HEK293 (cell line): ENCODE results near the gene RASAL2.

Experiments used
- CTCF ChIA-PET: fragments of 350-600 bp; formaldehyde crosslinking; extraction: SDS; loops from one replicate; lab custom pipeline; 2021; ENCODE audit warnings: antibody characterized with exemption; lab: Yijun Ruan, JAX
- POLR2A ChIA-PET: fragments of 300-600 bp; formaldehyde crosslinking; extraction: SDS; loops from one replicate; lab custom pipeline; 2020; ENCODE audit warnings: antibody characterized with exemption, inconsistent platforms; lab: Yijun Ruan, JAX
- H3K27ac ChIP-seq: fragments of 200-500 bp; sonication (Bioruptor generic); 2 replicates; pipeline ENCODE4 v1.5.1; 2014; ENCODE audit warnings: low read depth, low read length, control low read depth, inconsistent platforms; ENCODE audit errors: extremely low read depth
- H3K36me3 ChIP-seq, 2 experiments: fragments of 200-500 bp in 1 of 2; sonication (Bioruptor generic) in 1 of 2; 1 replicate in 1 of 2; 2 replicates in 1 of 2; pipeline ENCODE4 v1.5.1; 2014 to 2017; ENCODE audit warnings: inconsistent platforms in 2 of 2, low read length in 2 of 2; ENCODE audit not compliant: control insufficient read depth in 2 of 2, insufficient read depth in 1 of 2
- H3K4me1 ChIP-seq: fragments of 200-500 bp; sonication (Bioruptor generic); 2 replicates; pipeline ENCODE4 v1.5.1; 2014; ENCODE audit warnings: mild to moderate bottlenecking, low read length, inconsistent platforms; ENCODE audit not compliant: control insufficient read depth, insufficient read depth
- H3K4me3 ChIP-seq: 2 replicates; pipeline ENCODE4 v1.5.1; 2011; ENCODE audit warnings: low read depth, mild to moderate bottlenecking, control low read depth, low read length, moderate library complexity
- H3K9me3 ChIP-seq: fragments of 200-500 bp; sonication (Bioruptor generic); 2 replicates; pipeline ENCODE4 v1.5.1; 2014; ENCODE audit warnings: low read depth, low read length, inconsistent platforms; ENCODE audit not compliant: control insufficient read depth, insufficient read depth
- KLF9 ChIP-seq: fragments of 450-650 bp; formaldehyde crosslinking; IDR thresholded peaks from 2 replicates; pipeline ENCODE4 v1.5.1; 2016; ENCODE audit warnings: missing biosample characterization, missing genetic modification characterization, low read depth
- PRDM1 ChIP-seq: fragments of 450-650 bp; formaldehyde crosslinking; IDR thresholded peaks from 2 replicates; pipeline ENCODE4; 2016; ENCODE audit warnings: missing biosample characterization, missing genetic modification characterization
- WT1 ChIP-seq: fragments of 450-650 bp; formaldehyde crosslinking; IDR thresholded peaks from 2 replicates; pipeline ENCODE4 v1.5.1; 2016; ENCODE audit warnings: missing biosample characterization, missing genetic modification characterization
- ZFP41 ChIP-seq: fragments of 450-650 bp; formaldehyde crosslinking; IDR thresholded peaks from 2 replicates; pipeline ENCODE4 v1.5.1; 2016; ENCODE audit warnings: missing biosample characterization, missing genetic modification characterization, borderline replicate concordance
- ZNF133 ChIP-seq: fragments of 450-650 bp; formaldehyde crosslinking; IDR thresholded peaks from 2 replicates; pipeline ENCODE4 v1.5.1; 2016; ENCODE audit warnings: missing biosample characterization, missing genetic modification characterization
- ZNF16 ChIP-seq: fragments of 450-650 bp; formaldehyde crosslinking; IDR thresholded peaks from 2 replicates; pipeline ENCODE4 v1.5.1; 2016; ENCODE audit warnings: low read depth, missing biosample characterization, missing genetic modification characterization
- ZNF311 ChIP-seq: fragments of 450-650 bp; formaldehyde crosslinking; IDR thresholded peaks from 2 replicates; pipeline ENCODE4 v1.5.1; 2017; ENCODE audit warnings: missing biosample characterization, missing genetic modification characterization, borderline replicate concordance
- ZNF341 ChIP-seq: fragments of 450-650 bp; formaldehyde crosslinking; IDR thresholded peaks from 2 replicates; pipeline ENCODE4; 2016; ENCODE audit warnings: low read depth, missing biosample characterization, missing genetic modification characterization
- ZNF449 ChIP-seq: fragments of 450-650 bp; formaldehyde crosslinking; IDR thresholded peaks from 2 replicates; pipeline ENCODE4 v1.5.1; 2017; ENCODE audit warnings: missing biosample characterization, mild to moderate bottlenecking, missing genetic modification characterization, moderate library complexity
- ZNF549 ChIP-seq: fragments of 450-650 bp; IDR thresholded peaks from 2 replicates; pipeline ENCODE4 v1.5.1; 2018; ENCODE audit warnings: missing biosample characterization, missing genetic modification characterization, mild to moderate bottlenecking, inconsistent platforms, moderate library complexity
- ZNF555 ChIP-seq: fragments of 450-650 bp; formaldehyde crosslinking; conservative IDR thresholded peaks from 2 replicates; pipeline ENCODE4 v1.5.1; 2017; ENCODE audit warnings: missing biosample characterization, mild to moderate bottlenecking, missing genetic modification characterization, inconsistent platforms
- ZNF560 ChIP-seq: fragments of 450-650 bp; formaldehyde crosslinking; IDR thresholded peaks from 2 replicates; pipeline ENCODE4 v1.5.1; 2017; ENCODE audit warnings: missing biosample characterization, missing genetic modification characterization, borderline replicate concordance
- ZNF623 ChIP-seq: fragments of 450-650 bp; formaldehyde crosslinking; IDR thresholded peaks from 2 replicates; pipeline ENCODE4 v1.5.1; 2016; ENCODE audit warnings: missing biosample characterization, missing genetic modification characterization
- ZNF707 ChIP-seq: fragments of 450-650 bp; formaldehyde crosslinking; IDR thresholded peaks from 2 replicates; pipeline ENCODE4 v1.5.1; 2016; ENCODE audit warnings: missing biosample characterization, missing genetic modification characterization
- ZNF776 ChIP-seq: fragments of 450-650 bp; formaldehyde crosslinking; IDR thresholded peaks from 2 replicates; pipeline ENCODE4 v1.5.0; 2017; ENCODE audit warnings: missing biosample characterization, missing genetic modification characterization, borderline replicate concordance
- ZNF837 ChIP-seq: fragments of 450-650 bp; formaldehyde crosslinking; IDR thresholded peaks from 2 replicates; pipeline ENCODE4 v1.5.1; 2016; ENCODE audit warnings: missing biosample characterization, missing genetic modification characterization
- ZSCAN16 ChIP-seq: fragments of 450-650 bp; formaldehyde crosslinking; IDR thresholded peaks from 2 replicates; pipeline ENCODE4 v1.5.1; 2016; ENCODE audit warnings: missing biosample characterization, missing genetic modification characterization
- ZSCAN4 ChIP-seq: fragments of 450-650 bp; formaldehyde crosslinking; IDR thresholded peaks from 2 replicates; pipeline ENCODE4 v1.5.1; 2017; ENCODE audit warnings: missing biosample characterization, missing genetic modification characterization
- TF ChIP-seq, protein P1 (sequence below): fragments of 450-650 bp; formaldehyde crosslinking; IDR thresholded peaks from 2 replicates; pipeline ENCODE4 v1.5.1; 2016; ENCODE audit warnings: missing biosample characterization, missing genetic modification characterization
- TF ChIP-seq, protein P2 (sequence below): fragments of 450-650 bp; formaldehyde crosslinking; IDR thresholded peaks from 2 replicates; pipeline ENCODE4; 2016; ENCODE audit warnings: missing biosample characterization, missing genetic modification characterization
- TF ChIP-seq, protein P3 (sequence below): fragments of 450-650 bp; formaldehyde crosslinking; IDR thresholded peaks from 2 replicates; pipeline ENCODE4 v1.5.1; 2017; ENCODE audit warnings: missing biosample characterization, missing genetic modification characterization

Gene RASAL2

DNA sequence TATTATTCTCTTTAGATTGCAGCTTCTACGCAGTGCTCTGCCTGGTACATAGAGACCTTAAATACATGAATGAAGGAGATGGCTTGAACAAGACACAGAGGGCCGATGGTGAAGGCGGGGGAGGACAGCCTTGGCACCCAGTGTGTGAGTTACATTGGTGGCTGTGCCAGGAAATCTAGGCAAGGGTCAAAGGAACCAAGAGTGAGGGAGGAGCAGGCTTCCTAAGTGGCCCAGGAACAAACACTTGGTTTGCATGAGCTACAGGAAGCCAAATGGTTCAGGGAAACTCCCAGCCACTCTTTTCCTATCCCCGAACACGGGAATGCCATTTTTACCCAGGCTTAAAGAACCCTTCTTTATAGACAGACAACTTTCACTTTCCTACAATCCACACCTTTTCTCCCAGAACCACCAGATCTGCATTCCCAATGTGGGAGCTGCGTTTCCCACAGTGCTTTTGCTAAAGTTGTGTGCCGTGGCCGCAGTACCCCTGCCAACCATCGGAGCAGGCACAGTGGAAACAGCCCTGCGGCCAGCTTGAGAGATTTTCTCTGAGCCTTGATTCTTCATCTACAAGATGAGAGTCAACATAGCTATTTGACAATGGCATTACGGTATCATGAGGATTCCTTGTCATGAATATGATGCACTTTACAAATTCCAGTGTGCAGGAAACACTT, 406.3 kb downstream of the RASAL2 start:
- H3K9me3 ChIP-seq: no peaks in the 10 kb centered on the region
- ChIA-PET CTCF (interaction anchor here (0.6 to 4.1 kb wide), 25 partner anchors 8 to 1709 kb away, joined by 3 to 63 read pairs (median 7); partner anchors contain the start of gene TEX35), POLR2A (no interaction called here)
- no peak for TF ChIP-seq ZNF549 (tag by site-specific recombination)
- TF ChIP-seq, protein P1, sequence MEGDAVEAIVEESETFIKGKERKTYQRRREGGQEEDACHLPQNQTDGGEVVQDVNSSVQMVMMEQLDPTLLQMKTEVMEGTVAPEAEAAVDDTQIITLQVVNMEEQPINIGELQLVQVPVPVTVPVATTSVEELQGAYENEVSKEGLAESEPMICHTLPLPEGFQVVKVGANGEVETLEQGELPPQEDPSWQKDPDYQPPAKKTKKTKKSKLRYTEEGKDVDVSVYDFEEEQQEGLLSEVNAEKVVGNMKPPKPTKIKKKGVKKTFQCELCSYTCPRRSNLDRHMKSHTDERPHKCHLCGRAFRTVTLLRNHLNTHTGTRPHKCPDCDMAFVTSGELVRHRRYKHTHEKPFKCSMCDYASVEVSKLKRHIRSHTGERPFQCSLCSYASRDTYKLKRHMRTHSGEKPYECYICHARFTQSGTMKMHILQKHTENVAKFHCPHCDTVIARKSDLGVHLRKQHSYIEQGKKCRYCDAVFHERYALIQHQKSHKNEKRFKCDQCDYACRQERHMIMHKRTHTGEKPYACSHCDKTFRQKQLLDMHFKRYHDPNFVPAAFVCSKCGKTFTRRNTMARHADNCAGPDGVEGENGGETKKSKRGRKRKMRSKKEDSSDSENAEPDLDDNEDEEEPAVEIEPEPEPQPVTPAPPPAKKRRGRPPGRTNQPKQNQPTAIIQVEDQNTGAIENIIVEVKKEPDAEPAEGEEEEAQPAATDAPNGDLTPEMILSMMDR (tag by site-specific recombination): 0 out of 2 replicates have a peak, but pooled peaks have one; percentile 9
- no peak overlapping the region for H3K27ac ChIP-seq
- H3K4me1 ChIP-seq: no peaks in the 10 kb centered on the region
- no peaks in the 10 kb centered on the region for H3K36me3 ChIP-seq
- H3K4me3 ChIP-seq: no peak overlapping the region

- Histone ChIP-seq H3K27ac (no peak overlapping the region), H3K4me1 (no peaks in the 10 kb centered on the region), H3K4me3 (no peak overlapping the region), H3K9me3 (no peaks in the 10 kb centered on the region), H3K36me3 (no peaks in the 10 kb centered on the region)
- TF ChIP-seq ZSCAN4 (tag by site-specific recombination) (no peak), ZNF623 (tag by site-specific recombination) (no peak), ZNF311 (tag by site-specific recombination) (no peak), KLF9 (tag by site-specific recombination) (no peak), ZNF837 (no peak), WT1 (no peak), ZNF776 (tag by site-specific recombination) (no peak), ZNF16 (tag by site-specific recombination) (no peak), ZNF341 (tag by site-specific recombination) (no peak), ZNF560 (tag by site-specific recombination) (no peak), ZFP41 (no peak), ZNF555 (no peak), ZSCAN16 (tag by site-specific recombination) (no peak), PRDM1 (tag by site-specific recombination) (no peak), ZNF133 (no peak), ZNF707 (no peak), ZNF449 (tag by site-specific recombination) (no peak)
- TF ChIP-seq, protein P2, sequence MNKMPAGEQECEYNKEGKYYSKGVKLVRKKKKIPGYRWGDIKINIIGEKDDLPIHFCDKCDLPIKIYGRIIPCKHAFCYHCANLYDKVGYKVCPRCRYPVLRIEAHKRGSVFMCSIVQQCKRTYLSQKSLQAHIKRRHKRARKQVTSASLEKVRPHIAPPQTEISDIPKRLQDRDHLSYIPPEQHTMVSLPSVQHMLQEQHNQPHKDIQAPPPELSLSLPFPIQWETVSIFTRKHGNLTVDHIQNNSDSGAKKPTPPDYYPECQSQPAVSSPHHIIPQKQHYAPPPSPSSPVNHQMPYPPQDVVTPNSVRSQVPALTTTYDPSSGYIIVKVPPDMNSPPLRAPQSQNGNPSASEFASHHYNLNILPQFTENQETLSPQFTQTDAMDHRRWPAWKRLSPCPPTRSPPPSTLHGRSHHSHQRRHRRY (tag by site-specific recombination): no peak
- TF ChIP-seq, protein P3, sequence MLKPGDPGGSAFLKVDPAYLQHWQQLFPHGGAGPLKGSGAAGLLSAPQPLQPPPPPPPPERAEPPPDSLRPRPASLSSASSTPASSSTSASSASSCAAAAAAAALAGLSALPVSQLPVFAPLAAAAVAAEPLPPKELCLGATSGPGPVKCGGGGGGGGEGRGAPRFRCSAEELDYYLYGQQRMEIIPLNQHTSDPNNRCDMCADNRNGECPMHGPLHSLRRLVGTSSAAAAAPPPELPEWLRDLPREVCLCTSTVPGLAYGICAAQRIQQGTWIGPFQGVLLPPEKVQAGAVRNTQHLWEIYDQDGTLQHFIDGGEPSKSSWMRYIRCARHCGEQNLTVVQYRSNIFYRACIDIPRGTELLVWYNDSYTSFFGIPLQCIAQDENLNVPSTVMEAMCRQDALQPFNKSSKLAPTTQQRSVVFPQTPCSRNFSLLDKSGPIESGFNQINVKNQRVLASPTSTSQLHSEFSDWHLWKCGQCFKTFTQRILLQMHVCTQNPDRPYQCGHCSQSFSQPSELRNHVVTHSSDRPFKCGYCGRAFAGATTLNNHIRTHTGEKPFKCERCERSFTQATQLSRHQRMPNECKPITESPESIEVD (tag by site-specific recombination): no peak
- ChIA-PET POLR2A (no interaction called here), CTCF (interaction anchor here (0.6 to 4.1 kb wide), 47 partner anchors 9 to 802 kb away, joined by 3 to 63 read pairs (median 5); partner anchors contain the start of gene TEX35)
These were observed 407.1 kb downstream of the RASAL2 start for GRCh38 chr1:178500936-178501554.
